ENCODE data around the gene CYP2W1.
"Not testable (repeated sequence)": the region's sequence is repeated elsewhere in the genome, so short reads cannot be mapped to it uniquely, and the experiment has no call there.

Gene CYP2W1

DNA sequence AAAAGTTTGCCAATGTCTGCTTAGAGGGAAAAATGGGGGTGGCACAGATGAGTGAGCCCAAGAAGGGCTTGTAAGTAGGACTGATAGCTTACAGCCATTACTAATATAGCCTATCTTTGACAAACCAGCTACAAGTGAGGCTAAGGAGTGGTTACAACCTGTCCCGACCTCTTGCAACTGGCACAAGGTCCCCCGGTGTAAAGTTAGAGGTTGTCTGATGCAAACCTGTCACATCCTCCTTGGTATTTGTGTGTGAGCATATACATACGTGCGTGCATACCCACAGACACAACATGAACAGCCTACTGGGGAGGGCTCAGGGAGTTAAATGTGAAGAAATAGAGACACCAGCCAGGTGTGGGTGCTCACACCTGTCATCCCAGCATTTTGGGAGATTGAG is 43.1 kb upstream of the CYP2W1 start:
- Histone ChIP-seq H3K27ac (replicated peaks) (no peak overlapping the region), H3K4me3 (replicated peaks; ENCODE audit: insufficient read depth, low read length) (no peak overlapping the region), H3K27me3 (ENCODE audit: insufficient read depth, poor library complexity, severe bottlenecking) (no peaks in the 10 kb centered on the region)
- no peak for DNase-seq (ENCODE audit: low read depth in 1 of 2, low spot score in 1 of 2)
- TF ChIP-seq, protein P1, sequence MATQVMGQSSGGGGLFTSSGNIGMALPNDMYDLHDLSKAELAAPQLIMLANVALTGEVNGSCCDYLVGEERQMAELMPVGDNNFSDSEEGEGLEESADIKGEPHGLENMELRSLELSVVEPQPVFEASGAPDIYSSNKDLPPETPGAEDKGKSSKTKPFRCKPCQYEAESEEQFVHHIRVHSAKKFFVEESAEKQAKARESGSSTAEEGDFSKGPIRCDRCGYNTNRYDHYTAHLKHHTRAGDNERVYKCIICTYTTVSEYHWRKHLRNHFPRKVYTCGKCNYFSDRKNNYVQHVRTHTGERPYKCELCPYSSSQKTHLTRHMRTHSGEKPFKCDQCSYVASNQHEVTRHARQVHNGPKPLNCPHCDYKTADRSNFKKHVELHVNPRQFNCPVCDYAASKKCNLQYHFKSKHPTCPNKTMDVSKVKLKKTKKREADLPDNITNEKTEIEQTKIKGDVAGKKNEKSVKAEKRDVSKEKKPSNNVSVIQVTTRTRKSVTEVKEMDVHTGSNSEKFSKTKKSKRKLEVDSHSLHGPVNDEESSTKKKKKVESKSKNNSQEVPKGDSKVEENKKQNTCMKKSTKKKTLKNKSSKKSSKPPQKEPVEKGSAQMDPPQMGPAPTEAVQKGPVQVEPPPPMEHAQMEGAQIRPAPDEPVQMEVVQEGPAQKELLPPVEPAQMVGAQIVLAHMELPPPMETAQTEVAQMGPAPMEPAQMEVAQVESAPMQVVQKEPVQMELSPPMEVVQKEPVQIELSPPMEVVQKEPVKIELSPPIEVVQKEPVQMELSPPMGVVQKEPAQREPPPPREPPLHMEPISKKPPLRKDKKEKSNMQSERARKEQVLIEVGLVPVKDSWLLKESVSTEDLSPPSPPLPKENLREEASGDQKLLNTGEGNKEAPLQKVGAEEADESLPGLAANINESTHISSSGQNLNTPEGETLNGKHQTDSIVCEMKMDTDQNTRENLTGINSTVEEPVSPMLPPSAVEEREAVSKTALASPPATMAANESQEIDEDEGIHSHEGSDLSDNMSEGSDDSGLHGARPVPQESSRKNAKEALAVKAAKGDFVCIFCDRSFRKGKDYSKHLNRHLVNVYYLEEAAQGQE (IDR thresholded peaks at IDR 0.05; ENCODE audit: insufficient replicate concordance, low read depth), result no peak
- TF ChIP-seq GABPA (IDR thresholded peaks at IDR 0.05; ENCODE audit: low read depth) (no peak), POLR2AphosphoS5 (IDR thresholded peaks at IDR 0.05; ENCODE audit: low read depth) (no peak), SPI1 (IDR thresholded peaks at IDR 0.05; ENCODE audit: borderline replicate concordance, low read depth) (no peak)
- TF ChIP-seq, protein P2, sequence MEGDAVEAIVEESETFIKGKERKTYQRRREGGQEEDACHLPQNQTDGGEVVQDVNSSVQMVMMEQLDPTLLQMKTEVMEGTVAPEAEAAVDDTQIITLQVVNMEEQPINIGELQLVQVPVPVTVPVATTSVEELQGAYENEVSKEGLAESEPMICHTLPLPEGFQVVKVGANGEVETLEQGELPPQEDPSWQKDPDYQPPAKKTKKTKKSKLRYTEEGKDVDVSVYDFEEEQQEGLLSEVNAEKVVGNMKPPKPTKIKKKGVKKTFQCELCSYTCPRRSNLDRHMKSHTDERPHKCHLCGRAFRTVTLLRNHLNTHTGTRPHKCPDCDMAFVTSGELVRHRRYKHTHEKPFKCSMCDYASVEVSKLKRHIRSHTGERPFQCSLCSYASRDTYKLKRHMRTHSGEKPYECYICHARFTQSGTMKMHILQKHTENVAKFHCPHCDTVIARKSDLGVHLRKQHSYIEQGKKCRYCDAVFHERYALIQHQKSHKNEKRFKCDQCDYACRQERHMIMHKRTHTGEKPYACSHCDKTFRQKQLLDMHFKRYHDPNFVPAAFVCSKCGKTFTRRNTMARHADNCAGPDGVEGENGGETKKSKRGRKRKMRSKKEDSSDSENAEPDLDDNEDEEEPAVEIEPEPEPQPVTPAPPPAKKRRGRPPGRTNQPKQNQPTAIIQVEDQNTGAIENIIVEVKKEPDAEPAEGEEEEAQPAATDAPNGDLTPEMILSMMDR (IDR thresholded peaks at IDR 0.05; ENCODE audit: insufficient read depth, low read length), result no peak

DNA sequence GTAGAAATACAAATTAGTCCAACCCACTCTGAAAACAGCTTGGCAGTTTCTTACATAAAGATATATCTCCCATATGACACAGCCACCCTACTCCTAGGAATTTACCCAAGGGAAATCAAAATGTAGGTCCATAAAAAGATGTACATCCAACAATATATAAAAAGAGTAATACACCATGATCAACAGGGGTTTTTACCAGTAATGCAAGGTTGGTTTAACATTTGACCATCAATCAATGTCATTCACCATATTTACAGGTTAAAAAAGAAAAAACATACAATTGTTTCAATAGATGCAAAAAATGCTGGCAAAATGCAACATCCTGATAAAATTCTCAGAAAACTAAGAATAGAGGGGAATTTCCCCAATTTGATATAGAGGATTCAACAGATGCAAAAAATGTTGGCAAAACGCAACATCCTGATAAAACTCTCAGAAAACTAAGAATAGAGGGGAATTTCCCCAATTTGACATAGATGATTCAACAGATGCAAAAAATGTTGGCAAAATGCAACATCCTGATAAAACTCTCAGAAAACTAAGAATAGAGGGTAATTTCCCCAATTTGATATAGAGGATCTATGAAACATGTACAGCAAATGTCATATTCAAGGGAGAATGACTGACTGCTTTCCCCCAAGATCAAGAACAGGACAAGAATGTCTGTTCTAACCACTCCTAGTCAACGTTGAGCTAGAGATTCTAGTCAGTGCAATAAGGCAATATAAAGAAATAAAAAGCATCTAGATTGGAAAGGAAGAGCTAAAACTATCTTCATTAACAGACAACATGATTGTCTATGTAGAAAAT is 42.2 kb upstream of the CYP2W1 start:
- no peaks in the 10 kb centered on the region for H3K27me3 ChIP-seq (ENCODE audit: insufficient read depth, poor library complexity, severe bottlenecking)
- no peak for TF ChIP-seq GABPA (IDR thresholded peaks at IDR 0.05; ENCODE audit: low read depth)
- TF ChIP-seq, protein P2 (IDR thresholded peaks at IDR 0.05; ENCODE audit: insufficient read depth, low read length), result no peak
- TF ChIP-seq, protein P1 (IDR thresholded peaks at IDR 0.05; ENCODE audit: insufficient replicate concordance, low read depth), result no peak
- no peak for TF ChIP-seq POLR2AphosphoS5 (IDR thresholded peaks at IDR 0.05; ENCODE audit: low read depth)
- TF ChIP-seq SPI1 (IDR thresholded peaks at IDR 0.05; ENCODE audit: borderline replicate concordance, low read depth), result no peak
- H3K4me3 ChIP-seq (replicated peaks; ENCODE audit: insufficient read depth, low read length), result no peak overlapping the region
- no peak overlapping the region for H3K27ac ChIP-seq (replicated peaks)
- no peak for DNase-seq (ENCODE audit: low read depth in 1 of 2, low spot score in 1 of 2)

DNA sequence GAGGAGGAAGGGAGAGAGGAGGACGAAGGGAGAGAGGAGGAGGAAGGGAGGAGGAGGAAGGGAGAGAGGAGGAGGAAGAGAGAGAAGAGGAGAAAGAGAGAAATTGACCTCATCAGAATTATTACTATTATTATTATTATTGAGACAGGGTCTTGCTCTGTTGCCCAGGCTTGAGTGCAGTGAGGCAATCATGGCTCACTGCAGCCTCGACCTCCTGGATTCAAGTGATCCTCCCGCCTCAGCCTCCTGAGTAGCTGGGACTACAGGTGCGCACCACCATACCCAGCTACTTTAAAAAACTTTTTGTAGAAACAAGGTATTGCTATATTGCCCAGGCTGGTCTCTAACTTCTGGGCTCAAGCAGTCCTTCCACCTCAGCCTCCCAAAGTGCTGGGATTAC is 39.2 kb upstream of the CYP2W1 start:
- not testable (repeated sequence) for H3K4me3 ChIP-seq (replicated peaks; ENCODE audit: insufficient read depth, low read length); H3K27ac ChIP-seq (replicated peaks); DNase-seq (ENCODE audit: low read depth in 1 of 2, low spot score in 1 of 2); H3K27me3 ChIP-seq (ENCODE audit: insufficient read depth, poor library complexity, severe bottlenecking)

DNA sequence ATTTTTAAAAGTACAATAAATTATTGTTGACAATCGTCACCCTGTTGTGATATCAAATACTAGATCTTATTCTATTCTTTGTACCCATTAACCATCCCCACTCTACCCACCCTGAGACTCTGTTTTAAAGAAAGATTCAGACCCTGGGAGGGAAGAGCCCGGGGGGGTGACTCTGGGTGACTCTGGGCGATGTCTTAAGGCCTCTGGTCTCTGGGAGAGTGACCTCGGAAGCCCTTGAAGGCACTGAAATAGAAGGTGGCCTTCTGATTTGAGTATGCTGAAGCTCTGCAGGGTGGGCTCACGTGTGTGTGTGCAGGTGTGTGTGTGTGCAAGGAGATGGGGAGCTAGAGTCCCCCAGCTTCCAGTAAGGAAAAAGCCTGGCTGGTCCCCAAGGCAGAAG is 38.2 kb upstream of the CYP2W1 start:
- TF ChIP-seq SPI1 (IDR thresholded peaks at IDR 0.05; ENCODE audit: borderline replicate concordance, low read depth) (no peak), GABPA (IDR thresholded peaks at IDR 0.05; ENCODE audit: low read depth) (no peak), POLR2AphosphoS5 (IDR thresholded peaks at IDR 0.05; ENCODE audit: low read depth) (no peak)
- TF ChIP-seq, protein P1 (IDR thresholded peaks at IDR 0.05; ENCODE audit: insufficient replicate concordance, low read depth), result no peak
- TF ChIP-seq, protein P2 (IDR thresholded peaks at IDR 0.05; ENCODE audit: insufficient read depth, low read length), result no peak
- no peak overlapping the region for H3K27ac ChIP-seq (replicated peaks)
- no peak overlapping the region for H3K4me3 ChIP-seq (replicated peaks; ENCODE audit: insufficient read depth, low read length)
- H3K27me3 ChIP-seq (ENCODE audit: insufficient read depth, poor library complexity, severe bottlenecking), result no peaks in the 10 kb centered on the region
- DNase-seq (ENCODE audit: low read depth in 1 of 2, low spot score in 1 of 2), result no peak
